Measurements from ENCODE around the gene CARNS1. TPM values are rescaled to one million over a fixed set of nuclear protein-coding genes. Genes with fewer than 3 reads are reported as not detected.
"Not testable (repeated sequence)": the region's sequence is repeated elsewhere in the genome, so short reads cannot be mapped to it uniquely, and the experiment has no call there.

The CARNS1 gene
- total RNA-seq, 1 donor from 2014 or later, result 8.4 TPM

DNA sequence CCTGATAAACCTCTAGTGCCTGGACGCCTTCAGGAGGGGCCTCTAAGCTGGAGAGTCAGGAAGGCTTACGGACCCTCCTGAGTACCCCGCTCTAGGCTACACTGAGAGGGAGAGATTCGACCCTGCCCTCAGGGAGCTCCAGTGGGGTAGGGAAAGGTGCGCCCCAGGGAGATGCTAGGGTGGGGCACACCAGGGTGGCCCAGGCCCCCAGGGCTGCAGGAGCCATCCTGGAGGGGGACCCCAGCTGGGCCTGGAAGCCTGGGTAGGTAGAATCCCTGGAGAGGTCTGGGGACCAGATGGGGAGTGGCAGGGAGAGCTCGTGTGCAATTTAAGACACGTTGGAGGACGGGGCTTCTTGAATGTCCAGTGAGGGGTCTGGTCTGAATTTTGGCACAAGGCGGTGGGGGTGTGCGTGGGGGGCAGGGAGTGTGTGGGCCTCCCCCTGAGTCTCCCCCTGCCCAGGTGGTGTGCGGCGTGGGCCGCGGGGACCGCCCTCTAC, 4.7 kb downstream of the CARNS1 start:
- intact Hi-C loops (cut with DNase I), result no loop called here
- DNase-seq (ENCODE audit: low spot score), result no peak
- no peak for ATAC-seq

DNA sequence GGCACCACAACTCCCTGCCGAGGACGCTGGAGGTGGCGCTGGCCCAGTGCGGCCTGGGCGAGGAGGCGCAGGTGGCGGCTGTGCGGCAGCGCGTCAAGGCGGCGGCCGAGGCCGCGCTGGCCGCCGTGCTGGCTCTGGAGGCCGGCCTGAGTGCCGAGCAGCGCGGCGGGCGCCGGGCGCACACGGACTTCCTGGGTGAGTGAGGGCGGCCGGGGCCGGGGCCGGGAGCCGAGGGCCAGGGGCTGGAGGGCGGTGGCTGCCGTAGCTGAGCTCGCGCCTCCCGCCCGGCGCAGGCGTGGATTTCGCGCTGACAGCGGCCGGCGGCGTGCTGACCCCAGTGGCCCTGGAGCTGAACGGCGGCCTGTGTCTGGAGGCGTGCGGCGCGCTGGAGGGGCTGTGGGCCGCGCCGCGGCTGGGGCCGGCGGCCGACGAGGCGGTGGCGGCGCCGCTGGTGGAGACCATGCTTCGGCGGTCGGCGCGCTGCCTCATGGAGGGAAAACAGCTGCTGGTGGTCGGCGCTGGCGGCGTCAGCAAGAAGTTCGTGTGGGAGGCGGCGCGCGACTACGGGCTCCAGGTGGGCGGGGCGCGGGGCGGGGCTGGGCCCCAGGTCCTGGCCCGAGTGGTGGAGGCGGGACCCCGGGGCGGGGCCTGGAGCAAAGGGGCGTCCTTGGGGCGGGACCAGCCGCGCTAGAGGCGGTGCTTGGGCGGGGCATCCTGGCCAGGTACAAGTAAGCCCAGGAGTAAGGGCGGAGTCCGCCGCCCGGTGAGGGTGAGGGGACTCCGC, 5.4 kb downstream of the CARNS1 start:
- peak; percentile 93 for ATAC-seq
- intact Hi-C loops (cut with DNase I), result no loop called here
- DNase-seq (ENCODE audit: low spot score), result peak; percentile 98

DNA sequence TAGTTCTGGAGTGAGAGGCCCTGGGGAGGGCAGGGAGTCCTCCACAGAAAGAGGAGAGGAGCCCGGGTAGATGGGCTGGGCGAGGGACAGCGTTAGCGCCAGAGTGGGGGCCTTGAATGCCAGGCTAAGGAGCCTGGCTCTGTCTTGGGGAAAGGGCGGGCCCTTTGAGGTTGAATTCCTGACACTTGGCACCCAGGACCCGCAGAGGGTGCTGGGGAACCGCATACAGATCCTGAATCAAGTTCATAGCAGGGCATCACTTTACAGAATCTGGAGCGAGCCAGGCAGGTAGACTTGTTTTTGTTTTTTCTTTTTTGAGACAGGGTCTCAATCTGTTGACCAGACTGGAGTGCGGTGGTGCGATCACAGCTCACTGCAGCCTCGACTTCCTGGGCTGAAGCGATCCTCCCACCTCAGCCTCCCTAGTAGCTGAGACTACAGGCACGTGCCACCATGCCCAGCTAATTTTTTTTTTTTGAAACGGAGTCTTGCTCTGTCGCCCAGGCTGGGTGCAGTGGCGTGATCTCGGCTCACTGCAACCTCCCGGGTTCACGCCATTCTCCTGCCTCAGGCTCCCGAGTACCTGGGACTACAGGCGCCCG, 6.1 kb downstream of the CARNS1 start:
- intact Hi-C loops (cut with DNase I), result no loop called here
- no peak for ATAC-seq
- DNase-seq (ENCODE audit: low spot score), result no peak

DNA sequence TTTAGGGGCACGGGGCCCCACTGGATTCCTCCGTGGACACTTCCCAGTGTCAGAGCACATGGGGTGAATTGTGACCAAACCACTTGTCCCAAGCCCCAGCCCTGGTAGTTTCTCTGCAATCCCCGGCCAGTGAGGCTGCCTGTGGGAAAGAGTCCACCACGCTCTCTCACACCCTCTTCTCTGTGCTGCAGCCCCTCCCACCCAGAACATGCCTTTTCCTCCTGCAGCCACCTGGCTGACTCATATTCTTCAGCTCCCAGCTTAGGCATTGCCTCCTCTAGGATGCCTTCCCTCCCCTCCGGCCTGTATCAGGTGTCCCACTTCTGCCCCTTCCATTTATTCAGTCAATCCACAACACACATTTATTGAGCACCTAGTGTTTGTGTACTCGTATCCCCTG, 7.4 kb downstream of the CARNS1 start:
- intact Hi-C loops (cut with DNase I), result no loop called here
- ATAC-seq (no peak), DNase-seq (ENCODE audit: low spot score) (no peak)

DNA sequence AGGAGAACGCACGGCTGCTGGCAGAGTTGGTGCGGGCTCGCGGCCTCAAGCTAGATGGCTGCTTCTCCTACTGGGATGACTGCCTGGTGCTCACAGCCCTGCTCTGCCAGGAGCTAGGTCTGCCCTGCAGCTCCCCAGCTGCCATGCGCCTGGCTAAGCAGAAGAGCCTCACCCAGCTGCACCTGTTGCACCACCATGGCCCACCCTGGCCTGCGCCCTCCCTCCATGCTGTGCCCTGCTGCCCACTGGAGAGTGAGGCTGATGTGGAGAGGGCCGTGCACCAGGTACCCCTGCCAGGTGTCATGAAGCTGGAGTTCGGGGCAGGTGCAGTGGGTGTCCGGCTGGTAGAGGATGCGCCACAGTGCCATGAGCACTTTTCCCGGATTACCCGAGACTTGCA, 8.0 kb downstream of the CARNS1 start:
- no peak for ATAC-seq
- no peak for DNase-seq (ENCODE audit: low spot score)
- intact Hi-C loops (cut with DNase I), result no loop called here

DNA sequence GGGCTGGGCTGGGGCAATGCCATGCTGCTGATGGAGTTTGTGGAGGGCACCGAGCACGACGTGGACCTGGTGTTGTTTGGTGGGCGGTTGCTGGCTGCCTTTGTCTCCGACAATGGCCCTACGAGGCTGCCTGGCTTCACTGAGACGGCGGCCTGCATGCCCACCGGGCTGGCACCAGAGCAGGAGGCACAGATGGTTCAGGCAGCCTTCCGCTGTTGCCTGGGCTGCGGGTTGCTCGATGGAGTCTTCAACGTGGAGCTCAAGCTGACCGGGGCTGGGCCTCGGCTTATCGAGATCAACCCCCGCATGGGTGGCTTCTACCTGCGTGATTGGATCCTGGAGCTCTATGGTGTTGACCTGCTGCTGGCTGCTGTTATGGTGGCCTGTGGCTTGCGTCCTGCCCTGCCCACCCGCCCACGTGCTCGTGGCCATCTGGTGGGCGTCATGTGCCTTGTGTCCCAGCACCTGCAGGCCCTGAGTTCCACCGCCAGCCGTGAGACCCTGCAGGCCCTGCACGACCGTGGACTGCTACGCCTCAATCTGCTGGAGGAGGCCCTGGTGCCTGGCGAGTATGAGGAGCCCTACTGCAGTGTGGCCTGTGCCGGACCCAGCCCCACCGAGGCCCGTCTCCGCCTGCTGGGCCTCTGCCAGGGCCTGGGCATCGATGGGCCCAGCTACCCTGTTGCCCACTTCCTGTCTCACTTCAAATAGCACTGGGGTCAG, 8.6 kb downstream of the CARNS1 start:
- DNase-seq (ENCODE audit: low spot score), result no peak
- ATAC-seq, result no peak
- intact Hi-C loops (cut with DNase I), result no loop called here

DNA sequence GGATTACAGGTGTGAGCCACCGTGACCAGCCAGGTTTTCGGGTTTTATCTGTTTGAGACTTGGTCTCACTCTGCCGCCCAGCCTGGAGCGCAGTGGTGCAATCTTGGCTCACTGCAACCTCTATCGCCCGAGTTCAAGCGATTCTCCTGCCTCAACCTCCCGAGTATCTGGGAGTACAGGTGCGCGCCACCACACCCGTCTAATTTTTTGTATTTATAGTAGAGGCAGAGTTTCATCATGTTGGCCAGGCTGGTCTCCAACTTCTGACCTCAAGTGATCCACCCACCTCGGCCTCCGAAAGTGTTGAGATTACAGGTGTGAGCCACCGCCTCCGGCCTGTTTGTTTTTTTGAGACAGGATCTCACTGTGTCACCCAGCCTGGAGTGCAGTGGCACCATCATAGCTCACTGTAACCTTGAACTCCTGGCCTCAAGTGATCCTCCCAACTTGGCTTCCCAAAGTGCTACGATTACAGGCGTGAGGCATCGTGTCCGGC, 11.9 kb downstream of the CARNS1 start:
- ATAC-seq; DNase-seq (ENCODE audit: low spot score); intact Hi-C loops (cut with DNase I): not testable (repeated sequence)

DNA sequence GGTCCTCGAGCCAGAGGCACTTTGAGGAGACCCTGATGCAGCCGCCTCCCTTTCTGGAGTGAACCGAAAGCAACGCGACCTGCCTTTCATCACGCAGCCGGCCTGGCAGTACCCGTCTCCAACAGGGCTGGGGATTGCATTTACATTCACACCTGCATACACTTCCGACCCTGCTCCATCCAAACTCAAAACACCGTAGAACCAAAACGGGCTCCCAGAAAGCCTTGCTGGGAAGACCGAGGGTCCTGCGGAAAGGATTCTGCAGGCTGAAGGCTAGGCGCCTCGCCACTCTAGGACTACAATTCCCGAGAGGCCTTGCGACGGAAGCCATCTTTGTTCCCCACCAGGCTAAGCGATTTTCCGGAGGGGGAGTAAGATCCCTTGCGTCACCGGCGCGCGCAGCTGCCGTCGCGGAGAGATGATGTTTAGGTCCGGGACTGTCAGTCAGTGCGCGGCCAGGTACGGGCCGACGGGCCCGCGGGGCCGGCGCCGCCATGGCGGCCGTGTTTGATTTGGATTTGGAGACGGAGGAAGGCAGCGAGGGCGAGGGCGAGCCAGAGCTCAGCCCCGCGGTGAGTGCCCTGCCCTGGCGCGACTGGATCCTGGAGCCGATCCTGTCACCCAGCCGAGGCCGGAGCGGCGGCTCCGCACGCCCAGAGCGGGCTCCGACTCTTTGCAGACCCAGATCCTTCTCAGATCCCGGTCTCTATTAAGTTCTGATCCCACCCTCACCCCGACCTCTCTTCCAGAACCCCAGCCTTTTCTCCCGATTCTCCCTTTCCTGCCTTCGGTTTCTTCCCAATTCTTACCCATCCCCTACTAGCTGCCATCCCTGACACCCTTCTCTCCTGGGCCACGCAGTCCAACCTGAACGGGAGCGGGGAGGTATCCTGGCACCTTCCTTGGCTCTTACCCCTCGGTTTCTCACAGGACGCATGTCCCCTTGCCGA, 12.8 kb downstream of the CARNS1 start, which contains the start of gene RPS6KB2:
TSS of gene RPS6KB2 (plus strand) at position 443 of the 950 bp plus-strand sequence. CDS start at position 495, 52 bp downstream.
- ATAC-seq, result peak; percentile 95
- DNase-seq (ENCODE audit: low spot score), result peak; percentile 100
- intact Hi-C loops (cut with DNase I), result no loop called here

DNA sequence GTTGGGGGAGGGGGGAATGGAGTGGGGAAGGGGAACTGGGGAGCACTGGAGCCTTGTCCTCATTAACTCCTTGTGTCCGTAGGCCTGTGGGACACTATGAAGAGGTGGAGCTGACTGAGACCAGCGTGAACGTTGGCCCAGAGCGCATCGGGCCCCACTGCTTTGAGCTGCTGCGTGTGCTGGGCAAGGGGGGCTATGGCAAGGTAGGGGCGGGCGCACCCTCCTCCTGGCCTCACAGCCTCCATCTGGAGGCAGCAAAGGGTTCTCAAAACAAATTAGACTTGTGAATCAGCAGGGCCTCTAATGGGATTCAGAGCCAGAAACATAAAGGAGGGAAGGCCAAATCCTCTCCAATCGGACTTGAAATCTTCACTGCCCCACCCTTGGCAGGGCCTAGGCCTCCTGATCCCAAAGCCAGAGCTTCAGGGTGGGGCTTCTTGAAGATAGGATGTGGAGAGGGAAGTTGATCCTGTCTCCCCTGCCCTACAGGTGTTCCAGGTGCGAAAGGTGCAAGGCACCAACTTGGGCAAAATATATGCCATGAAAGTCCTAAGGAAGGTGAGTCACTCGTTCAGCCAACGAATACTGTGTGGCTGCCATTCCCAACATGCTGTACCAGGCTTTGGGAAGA, 13.7 kb downstream of the CARNS1 start:
- ATAC-seq, result no peak
- intact Hi-C loops (cut with DNase I), result no loop called here
- no peak for DNase-seq (ENCODE audit: low spot score)

DNA sequence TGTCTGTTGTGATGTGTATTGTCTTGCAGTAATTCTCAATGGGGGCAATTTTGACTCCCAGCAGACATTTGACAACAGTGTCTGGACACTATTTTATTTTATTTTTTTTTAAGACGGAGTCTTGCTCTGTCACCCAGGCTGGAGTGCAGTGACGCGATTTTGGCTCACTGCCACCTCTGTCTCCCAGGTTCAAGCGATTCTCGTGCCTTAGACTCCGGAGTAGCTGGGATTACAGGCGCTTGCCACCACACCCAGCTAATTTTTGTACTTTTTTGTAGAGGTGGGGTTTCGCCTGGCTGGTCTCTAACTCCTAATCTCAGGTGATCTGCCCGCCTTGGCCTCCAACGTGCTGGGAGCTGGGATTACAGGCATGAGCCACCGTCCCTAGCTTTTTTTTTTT, 14.2 kb downstream of the CARNS1 start:
- intact Hi-C loops (cut with DNase I), result no loop called here
- no peak for DNase-seq (ENCODE audit: low spot score)
- ATAC-seq, result no peak

DNA sequence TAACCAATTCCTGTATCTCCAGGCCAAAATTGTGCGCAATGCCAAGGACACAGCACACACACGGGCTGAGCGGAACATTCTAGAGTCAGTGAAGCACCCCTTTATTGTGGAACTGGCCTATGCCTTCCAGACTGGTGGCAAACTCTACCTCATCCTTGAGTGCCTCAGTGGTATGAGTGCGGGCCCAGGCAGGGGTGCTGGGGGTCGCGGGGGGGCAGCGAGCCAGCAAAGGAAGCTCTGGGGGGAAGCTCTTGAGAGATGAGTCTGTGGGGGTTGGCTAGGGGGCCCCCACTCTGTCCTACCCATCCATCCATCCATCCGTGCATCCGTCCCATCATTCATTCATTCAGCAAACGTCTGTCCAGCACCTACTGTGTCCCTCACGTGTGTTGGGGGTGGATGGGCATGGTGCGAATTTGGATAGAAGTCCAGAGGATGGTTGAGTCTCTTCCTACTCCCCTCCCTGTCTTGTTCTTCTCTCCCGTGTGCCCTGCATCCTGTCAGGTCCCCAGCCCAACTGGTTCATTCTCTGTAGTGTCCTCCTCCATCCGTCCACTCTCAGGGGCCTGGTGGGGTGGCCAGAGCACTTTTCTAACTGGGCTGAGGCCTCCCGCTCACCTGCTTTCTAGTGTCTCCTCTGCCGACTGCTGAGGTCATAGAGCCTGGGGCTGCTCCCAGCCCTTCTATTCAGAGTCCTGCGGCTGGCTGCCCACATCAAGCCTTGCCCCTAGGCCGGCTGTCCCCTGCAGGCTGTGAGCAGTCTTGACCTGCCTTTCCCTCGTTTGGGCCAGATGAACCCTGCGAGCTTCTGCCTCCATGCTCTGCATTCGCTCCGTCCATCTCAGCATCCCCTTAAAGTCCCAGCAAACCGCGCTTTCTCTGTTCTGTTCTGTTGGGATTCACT, 16.1 kb downstream of the CARNS1 start:
- ATAC-seq (no peak), DNase-seq (ENCODE audit: low spot score) (no peak)
- intact Hi-C loops (cut with DNase I), result no loop called here

DNA sequence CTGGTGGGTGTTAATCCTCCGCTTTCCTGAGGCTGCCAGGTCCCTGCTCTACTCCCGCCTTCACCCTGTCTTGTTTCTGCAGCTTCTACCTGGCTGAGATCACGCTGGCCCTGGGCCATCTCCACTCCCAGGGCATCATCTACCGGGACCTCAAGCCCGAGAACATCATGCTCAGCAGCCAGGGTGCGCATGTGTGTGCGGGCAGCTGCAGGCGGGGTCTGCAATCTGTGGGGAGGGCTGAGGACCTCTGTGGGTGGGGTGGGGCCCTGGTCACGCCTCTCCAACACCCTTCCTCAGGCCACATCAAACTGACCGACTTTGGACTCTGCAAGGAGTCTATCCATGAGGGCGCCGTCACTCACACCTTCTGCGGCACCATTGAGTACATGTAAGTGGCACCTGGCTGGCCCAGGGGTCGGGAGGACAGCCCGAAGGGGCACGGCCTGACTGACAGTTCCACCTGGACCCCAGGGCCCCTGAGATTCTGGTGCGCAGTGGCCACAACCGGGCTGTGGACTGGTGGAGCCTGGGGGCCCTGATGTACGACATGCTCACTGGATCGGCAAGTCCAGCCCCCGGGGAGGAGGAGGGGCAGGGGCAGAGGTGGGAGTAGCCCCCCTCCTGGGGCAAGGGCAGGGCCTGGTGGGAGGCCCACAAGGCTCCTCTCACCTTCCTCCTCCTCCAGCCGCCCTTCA, 17.3 kb downstream of the CARNS1 start:
- ATAC-seq (no peak), DNase-seq (ENCODE audit: low spot score) (no peak)
- intact Hi-C loops (cut with DNase I), result no loop called here

DNA sequence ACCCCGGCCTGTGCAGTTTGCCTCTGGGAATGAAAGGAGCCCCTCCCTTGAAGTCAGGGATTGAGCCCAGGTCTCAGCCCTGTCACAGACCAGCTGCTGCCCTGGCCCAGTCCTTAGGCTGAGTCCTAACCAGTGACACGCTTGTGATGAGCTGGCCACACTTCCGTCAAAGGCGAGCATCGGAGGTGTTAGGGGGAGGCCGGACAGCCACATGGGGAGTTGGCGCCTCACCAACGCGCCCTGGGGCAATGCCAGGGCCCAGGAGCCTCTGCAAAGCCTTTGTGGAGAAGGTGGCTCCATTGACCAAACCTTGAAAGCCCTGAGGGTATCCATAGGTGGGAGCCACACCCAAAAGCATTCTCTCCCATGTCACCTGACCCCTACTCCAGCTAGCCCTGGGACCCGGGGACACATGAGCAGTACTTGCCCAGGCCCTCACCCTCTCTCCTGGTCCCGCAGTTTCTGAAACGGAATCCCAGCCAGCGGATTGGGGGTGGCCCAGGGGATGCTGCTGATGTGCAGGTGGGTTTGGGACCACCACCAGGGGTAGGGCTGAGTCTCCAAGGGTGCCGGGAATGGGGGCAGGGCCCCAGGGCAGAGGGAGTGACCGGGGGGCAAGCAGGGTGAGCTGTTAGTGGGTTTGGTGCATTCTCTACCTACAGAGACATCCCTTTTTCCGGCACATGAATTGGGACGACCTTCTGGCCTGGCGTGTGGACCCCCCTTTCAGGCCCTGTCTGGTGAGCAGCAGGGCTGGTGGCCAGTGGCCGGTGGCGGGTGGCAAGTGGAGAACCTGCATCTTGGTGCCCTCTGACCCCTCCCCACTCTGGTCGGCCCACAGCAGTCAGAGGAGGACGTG, 18.3 kb downstream of the CARNS1 start:
- no peak for DNase-seq (ENCODE audit: low spot score)

DNA sequence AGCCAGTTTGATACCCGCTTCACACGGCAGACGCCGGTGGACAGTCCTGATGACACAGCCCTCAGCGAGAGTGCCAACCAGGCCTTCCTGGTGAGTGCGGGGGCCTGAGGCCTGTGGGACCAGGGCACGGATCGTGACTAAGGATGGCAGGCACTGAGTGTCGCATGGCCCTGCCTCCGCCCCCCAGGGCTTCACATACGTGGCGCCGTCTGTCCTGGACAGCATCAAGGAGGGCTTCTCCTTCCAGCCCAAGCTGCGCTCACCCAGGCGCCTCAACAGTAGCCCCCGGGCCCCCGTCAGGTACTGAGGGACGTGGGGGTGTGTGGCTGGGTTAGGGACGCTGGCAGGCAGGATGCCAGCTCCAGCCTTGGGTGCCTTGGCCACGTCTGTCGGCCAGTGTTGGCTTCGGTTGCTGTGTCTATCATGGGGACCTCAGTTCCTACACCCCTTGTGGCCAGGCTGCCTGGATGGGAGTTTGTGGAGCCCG, 19.0 kb downstream of the CARNS1 start:
- DNase-seq (ENCODE audit: low spot score) (no peak), ATAC-seq (no peak)
- intact Hi-C loops (cut with DNase I), result no loop called here

More for the DNA sequence above, 18.3 kb downstream of the CARNS1 start:
- intact Hi-C loops (cut with DNase I), result no loop called here
- no peak for ATAC-seq

DNA sequence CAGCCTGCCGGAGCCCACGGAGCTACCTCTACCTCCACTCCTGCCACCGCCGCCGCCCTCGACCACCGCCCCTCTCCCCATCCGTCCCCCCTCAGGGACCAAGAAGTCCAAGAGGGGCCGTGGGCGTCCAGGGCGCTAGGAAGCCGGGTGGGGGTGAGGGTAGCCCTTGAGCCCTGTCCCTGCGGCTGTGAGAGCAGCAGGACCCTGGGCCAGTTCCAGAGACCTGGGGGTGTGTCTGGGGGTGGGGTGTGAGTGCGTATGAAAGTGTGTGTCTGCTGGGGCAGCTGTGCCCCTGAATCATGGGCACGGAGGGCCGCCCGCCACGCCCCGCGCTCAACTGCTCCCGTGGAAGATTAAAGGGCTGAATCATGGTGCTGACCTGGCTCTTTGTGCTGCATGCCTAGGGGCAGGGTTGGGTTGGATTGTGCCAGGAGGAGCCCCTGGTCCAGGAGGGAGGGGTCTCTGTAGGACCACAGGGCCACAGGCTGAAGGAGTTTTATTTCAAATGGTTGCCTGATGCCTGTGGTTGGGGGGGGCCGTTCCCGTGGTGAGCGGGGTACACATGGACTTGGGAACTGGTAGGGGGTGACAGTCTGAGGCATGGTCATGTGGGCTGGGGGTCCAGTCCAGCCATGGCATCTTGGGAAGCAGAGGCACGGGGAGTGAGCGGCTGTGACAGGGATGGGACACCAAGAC, 19.7 kb downstream of the CARNS1 start:
- no peak for ATAC-seq

More for the DNA sequence above, 19.7 kb downstream of the CARNS1 start:
- no peak for DNase-seq (ENCODE audit: low spot score)
- intact Hi-C loops (cut with DNase I), result no loop called here

All from sciatic nerve (tissue), 2 donors.